Rectal smooth muscle tissue (tissue), 1 donor: ENCODE results near the gene MYLK.

Experiments
- H3K27ac ChIP-seq: one replicate; pipeline ENCODE4 v1.7.0; 2013; ENCODE audit warnings: low read depth, low read length, inconsistent platforms
- H3K27me3 ChIP-seq: one replicate; pipeline ENCODE4 v1.7.0; 2013; ENCODE audit warnings: low read length; ENCODE audit not compliant: control insufficient read depth, insufficient read depth
- H3K36me3 ChIP-seq: one replicate; pipeline ENCODE4 v1.7.0; 2013; ENCODE audit warnings: low read length; ENCODE audit not compliant: control insufficient read depth, insufficient read depth
- H3K4me1 ChIP-seq: one replicate; pipeline ENCODE4 v1.7.0; 2013; ENCODE audit warnings: low read length; ENCODE audit not compliant: control insufficient read depth, insufficient read depth
- H3K4me3 ChIP-seq: one replicate; pipeline ENCODE4 v1.7.0; 2013; ENCODE audit warnings: low read length
- H3K9ac ChIP-seq: one replicate; pipeline ENCODE4 v1.7.0; 2013; ENCODE audit warnings: low read length

Gene MYLK

DNA sequence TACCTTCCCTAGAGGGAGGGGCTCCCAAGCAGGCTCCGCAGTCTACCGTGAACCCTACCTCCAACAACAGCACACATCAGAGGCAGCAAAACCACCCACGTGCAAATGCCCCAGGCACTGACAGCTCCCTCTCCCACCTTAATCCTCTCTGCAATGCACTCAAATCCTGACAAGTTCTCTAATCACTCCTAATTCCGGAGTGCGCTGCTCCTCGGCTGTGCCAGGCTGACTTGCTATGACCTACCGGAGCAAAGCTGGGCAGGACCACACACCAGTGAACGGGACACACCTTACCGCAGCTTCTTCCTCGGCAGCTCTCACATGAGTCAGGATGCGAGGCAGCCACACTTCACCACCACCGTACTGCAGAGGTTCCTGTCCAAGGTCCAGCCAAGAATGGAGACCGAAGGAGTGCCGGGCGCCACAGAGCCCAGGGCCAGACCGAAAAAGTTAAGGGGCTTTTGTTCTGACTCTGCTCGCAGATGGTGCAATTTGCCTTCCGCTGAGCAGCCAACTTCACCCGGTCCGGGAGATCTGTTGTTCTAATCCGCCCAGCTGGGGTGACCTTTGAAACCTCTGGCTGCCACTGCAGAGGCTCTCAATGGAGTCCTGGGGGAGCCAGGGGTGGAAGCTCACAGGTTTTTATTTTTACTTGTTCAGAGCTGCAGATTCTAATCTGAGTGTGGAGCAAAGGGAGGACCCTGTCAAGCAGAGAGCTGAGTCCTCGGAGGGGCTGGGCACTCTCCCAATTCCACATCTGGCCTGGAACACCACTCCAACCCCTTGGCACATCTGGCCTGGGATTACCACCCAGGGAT, 84.4 kb downstream of the MYLK start:
- no peaks in the 10 kb centered on the region for H3K27me3 ChIP-seq
- no peaks in the 10 kb centered on the region for H3K36me3 ChIP-seq
- no peak overlapping the region for H3K27ac ChIP-seq
- H3K4me1 ChIP-seq = no peaks in the 10 kb centered on the region
- H3K4me3 ChIP-seq = peak overlapping the region; percentile 30
- H3K9ac ChIP-seq = no peak overlapping the region

DNA sequence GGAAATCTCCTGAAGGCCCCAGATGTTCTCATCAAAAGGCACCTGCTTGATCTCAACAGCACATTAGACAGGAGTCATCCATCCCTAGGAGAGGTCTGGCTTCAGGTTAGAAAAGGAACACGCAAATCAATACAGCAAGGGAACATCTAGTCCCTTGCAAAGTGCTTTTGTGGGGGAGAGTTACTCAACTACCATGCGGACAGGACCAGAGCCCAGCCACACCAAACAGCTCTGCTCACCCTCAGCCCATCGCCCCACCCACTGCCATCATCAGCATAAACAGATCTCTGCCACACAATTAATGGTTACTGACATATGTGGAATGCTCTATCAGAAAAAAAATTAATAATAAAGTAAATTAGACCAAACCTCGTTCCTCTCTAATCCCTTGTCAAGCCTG, 85.6 kb downstream of the MYLK start:
- Histone ChIP-seq H3K27me3 (no peaks in the 10 kb centered on the region), H3K4me1 (no peaks in the 10 kb centered on the region), H3K4me3 (no peak overlapping the region), H3K9ac (no peak overlapping the region), H3K36me3 (no peaks in the 10 kb centered on the region), H3K27ac (no peak overlapping the region)

DNA sequence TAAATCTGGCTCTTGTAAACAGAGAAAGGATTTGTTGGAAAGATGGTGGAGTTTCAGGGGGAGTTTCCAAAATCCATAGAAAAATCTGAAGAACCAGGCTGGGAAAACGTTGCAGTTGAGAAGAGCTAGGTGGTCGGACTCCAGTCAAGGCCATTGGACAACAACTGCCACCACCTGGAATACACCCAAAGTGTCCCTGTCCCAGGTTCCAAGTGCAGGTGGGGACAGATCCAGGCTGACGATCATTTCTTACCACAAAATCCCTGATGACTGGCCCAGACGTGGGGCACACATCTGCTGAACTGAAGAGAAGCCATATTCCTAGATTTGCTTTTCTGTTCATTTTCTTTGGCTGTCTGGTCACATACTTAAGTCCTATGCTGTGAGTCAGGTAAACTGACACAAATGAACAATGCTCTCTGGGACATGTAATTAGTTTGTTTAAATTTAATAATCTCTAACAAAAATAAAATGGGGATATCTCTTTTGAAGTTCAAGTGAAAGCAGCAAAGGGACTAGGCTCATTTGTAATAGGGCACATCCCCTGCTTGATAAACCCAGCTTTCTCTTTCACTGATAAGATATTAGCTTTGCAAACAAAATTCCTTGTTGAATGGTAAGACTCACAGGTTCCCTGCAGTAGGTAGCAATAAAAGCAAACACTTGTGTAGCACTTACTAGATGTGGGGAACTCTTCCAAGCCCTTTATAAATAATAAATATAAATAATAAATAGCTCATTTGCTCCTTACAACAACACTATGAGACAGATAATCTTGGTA, 88.5 kb downstream of the MYLK start:
- Histone ChIP-seq H3K36me3 (no peaks in the 10 kb centered on the region), H3K27me3 (no peaks in the 10 kb centered on the region), H3K27ac (no peak overlapping the region), H3K9ac (no peak overlapping the region), H3K4me3 (no peak overlapping the region), H3K4me1 (peaks cover 14% of the 10 kb centered on the region)

- Histone ChIP-seq H3K4me1 (peaks cover 14% of the 10 kb centered on the region), H3K4me3 (no peak overlapping the region), H3K36me3 (no peaks in the 10 kb centered on the region), H3K27me3 (no peaks in the 10 kb centered on the region), H3K27ac (no peak overlapping the region), H3K9ac (no peak overlapping the region)
Measured at GRCh38 chr3:123793425-123793824, 90.7 kb downstream of the MYLK start.

- peak overlapping the region; percentile 44 for H3K27ac ChIP-seq
- H3K27me3 ChIP-seq = no peaks in the 10 kb centered on the region
- no peak overlapping the region for H3K9ac ChIP-seq
- H3K36me3 ChIP-seq = no peaks in the 10 kb centered on the region
- no peak overlapping the region for H3K4me3 ChIP-seq
- peaks cover 14% of the 10 kb centered on the region for H3K4me1 ChIP-seq
Measured at GRCh38 chr3:123792473-123793201, 91.5 kb downstream of the MYLK start.

DNA sequence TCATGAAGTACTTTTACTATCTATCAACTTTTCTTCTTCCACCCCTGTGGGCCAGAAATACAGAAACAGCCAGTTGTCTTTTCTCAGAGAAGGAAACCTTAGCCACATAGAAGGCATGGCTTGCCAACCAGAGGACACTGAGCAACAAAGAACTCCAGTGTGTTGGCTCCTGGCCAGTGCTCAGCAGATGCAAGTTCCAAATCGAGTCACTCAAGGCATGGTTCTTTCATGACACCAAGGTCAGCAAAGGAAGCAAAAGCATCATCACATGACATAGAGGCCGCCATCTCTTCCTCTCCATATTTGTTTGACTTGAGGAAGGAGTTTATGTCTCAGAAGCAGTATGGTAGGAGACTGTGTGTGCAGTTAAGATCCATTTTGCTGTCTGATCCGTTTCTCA, 92.2 kb downstream of the MYLK start:
- Histone ChIP-seq H3K27me3 (no peaks in the 10 kb centered on the region), H3K4me3 (no peak overlapping the region), H3K9ac (no peak overlapping the region), H3K4me1 (peaks cover 14% of the 10 kb centered on the region), H3K36me3 (no peaks in the 10 kb centered on the region), H3K27ac (peak overlapping the region; percentile 69)

- Histone ChIP-seq H3K36me3 (no peaks in the 10 kb centered on the region), H3K4me3 (peak overlapping the region; percentile 11)
Measured at GRCh38 chr3:123791417-123791816, 92.7 kb downstream of the MYLK start.

DNA sequence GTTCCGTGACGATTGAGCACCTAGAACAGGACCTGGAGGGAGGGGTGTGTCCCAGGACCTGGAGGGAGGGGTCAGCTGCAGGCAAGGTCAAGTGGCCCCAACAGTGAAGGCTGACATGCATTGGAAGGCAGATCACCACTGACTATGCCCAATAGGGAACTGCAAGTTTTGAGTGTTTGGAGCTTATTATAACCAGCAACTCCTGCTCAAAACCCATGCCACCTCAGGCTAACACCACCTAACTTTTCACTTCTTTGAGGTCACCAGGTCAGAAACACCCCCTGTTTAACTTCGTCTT, 93.1 kb downstream of the MYLK start:
- H3K9ac ChIP-seq = no peak overlapping the region
- H3K36me3 ChIP-seq = no peaks in the 10 kb centered on the region
- peak overlapping the region; percentile 69 for H3K27ac ChIP-seq
- H3K4me1 ChIP-seq = peaks cover 14% of the 10 kb centered on the region
- H3K27me3 ChIP-seq = no peaks in the 10 kb centered on the region
- peak overlapping the region; percentile 11 for H3K4me3 ChIP-seq

More at GRCh38 chr3:123791417-123791816, 92.7 kb downstream of the MYLK start:
- Histone ChIP-seq H3K9ac (no peak overlapping the region), H3K27me3 (no peaks in the 10 kb centered on the region), H3K4me1 (peaks cover 14% of the 10 kb centered on the region), H3K27ac (peak overlapping the region; percentile 69)

- Histone ChIP-seq H3K36me3 (no peaks in the 10 kb centered on the region), H3K4me3 (no peak overlapping the region), H3K27me3 (no peaks in the 10 kb centered on the region), H3K27ac (peak overlapping the region; percentile 69), H3K4me1 (peaks cover 14% of the 10 kb centered on the region), H3K9ac (no peak overlapping the region)
Measured at GRCh38 chr3:123790254-123791072, 93.7 kb downstream of the MYLK start.

- no peaks in the 10 kb centered on the region for H3K36me3 ChIP-seq
- no peak overlapping the region for H3K9ac ChIP-seq
- H3K27ac ChIP-seq = no peak overlapping the region
- H3K4me1 ChIP-seq = peaks cover 14% of the 10 kb centered on the region
- H3K4me3 ChIP-seq = no peak overlapping the region
- no peaks in the 10 kb centered on the region for H3K27me3 ChIP-seq
Measured at GRCh38 chr3:123789760-123790159, 94.4 kb downstream of the MYLK start.

GRCh38 chr3:123789160-123789559, 95.0 kb downstream of the MYLK start:
- Histone ChIP-seq H3K27ac (no peak overlapping the region), H3K27me3 (no peaks in the 10 kb centered on the region), H3K4me1 (peaks cover 14% of the 10 kb centered on the region), H3K9ac (no peak overlapping the region), H3K36me3 (no peaks in the 10 kb centered on the region), H3K4me3 (no peak overlapping the region)

DNA sequence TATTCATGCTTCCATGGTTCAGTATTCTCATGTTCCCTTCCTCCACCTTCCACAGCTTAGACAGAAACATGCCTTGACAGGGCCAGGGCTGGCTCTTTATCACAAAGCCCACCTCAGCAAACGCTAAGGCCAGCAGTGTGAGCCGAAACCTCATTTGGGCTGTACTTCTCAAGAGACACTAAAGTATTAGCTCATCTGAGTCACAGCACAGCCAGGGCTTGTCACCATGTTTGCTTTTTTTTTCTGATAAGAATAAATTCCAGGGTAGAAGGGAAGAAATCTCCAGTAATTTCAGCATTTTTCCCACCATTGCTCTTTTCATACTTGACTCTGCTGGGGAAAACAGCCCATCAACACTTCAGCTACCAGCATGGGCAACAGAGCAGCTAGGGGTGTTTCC, 95.4 kb downstream of the MYLK start:
- H3K36me3 ChIP-seq = no peaks in the 10 kb centered on the region
- no peak overlapping the region for H3K27ac ChIP-seq
- H3K4me1 ChIP-seq = peaks cover 17% of the 10 kb centered on the region
- no peak overlapping the region for H3K4me3 ChIP-seq
- H3K27me3 ChIP-seq = no peaks in the 10 kb centered on the region
- H3K9ac ChIP-seq = no peak overlapping the region
